Esophagus squamous epithelium (tissue), 5 donors: ENCODE results near the gene AFAP1L2. TPM values are rescaled to one million over a fixed set of nuclear protein-coding genes. Genes with fewer than 3 reads are reported as not detected.
A peak's percentile ranks its signal among the peaks of the same experiment; 100 is the strongest.
"Not testable (repeated sequence)": the region's sequence is repeated elsewhere in the genome, so short reads cannot be mapped to it uniquely, and the experiment has no call there.

Experiments used
- DNase-seq: peaks from one replicate; lab custom pipeline; 2025; lab: John Stamatoyannopoulos, UW
- H3K27ac ChIP-seq, 4 donors: fragments of 200-600 bp; sonication (generic); one replicate each; pipeline ENCODE4 v1.5.1; 2016 to 2019; ENCODE audit warnings: mild to moderate bottlenecking in 1 of 4
- H3K27me3 ChIP-seq, 4 donors: fragments of 200-600 bp; sonication (generic); 1 replicate in 3 of 4; 2 replicates in 1 of 4; pipeline versions ENCODE4 v1.5.1 to v1.6.0; 2017 to 2021; ENCODE audit warnings: antibody characterized with exemption in 1 of 4
- H3K36me3 ChIP-seq, 3 donors: fragments of 200-600 bp; sonication (generic); one replicate each; pipeline ENCODE4 v1.5.1; 2016 to 2019
- H3K4me1 ChIP-seq, 3 donors: fragments of 200-600 bp; sonication (generic); one replicate each; pipeline ENCODE4 v1.5.1; 2017 to 2019
- H3K4me3 ChIP-seq, 4 donors: fragments of 200-600 bp; sonication (generic); 1 replicate in 3 of 4; 2 replicates in 1 of 4; pipeline ENCODE4 v1.5.1; 2016 to 2019; ENCODE audit warnings: mild to moderate bottlenecking in 2 of 4, moderate library complexity in 1 of 4
- H3K9me3 ChIP-seq, 3 donors: fragments of 200-600 bp; sonication (generic); one replicate each; pipeline ENCODE4 v1.5.1; 2016 to 2019
- POLR2A ChIP-seq, 4 donors: fragments of 450-650 bp; IDR thresholded peaks; one replicate each; pipeline ENCODE4 v1.6.1; 2017; ENCODE audit warnings: antibody characterized with exemption in 4 of 4, mild to moderate bottlenecking in 4 of 4, moderate library complexity in 3 of 4
- WGBS, 2 donors: methylation state at CpG; one replicate each; pipeline ENCODE4 v1.1.5; 2018; 5-methylcytosine and 5-hydroxymethylcytosine counted together
- intact Hi-C: fragments of 100-400 bp; cut with DNase I; formaldehyde crosslinking; loops from one replicate; pipeline ENCODE4 v1.15.0; 2022
- total RNA-seq, 4 donors: library from RNA; depleted of rRNA; stranded (reverse); fragments of >200 nt; gene quantifications; one replicate each; pipeline ENCODE4 v1.1.0, GENCODE V29; 2016
- TF ChIP-seq, protein P1 (sequence below), 6 experiments: fragments of 450-650 bp in 4 of 6; fragments of 200-600 bp in 2 of 6; sonication (generic) in 2 of 6; IDR thresholded peaks; one replicate each; pipeline ENCODE4 v1.5.1; 2016 to 2019; ENCODE audit warnings: antibody characterized with exemption in 6 of 6, mild to moderate bottlenecking in 4 of 6, moderate library complexity in 4 of 6
- donor health status: DM: yes; HTN: yes; CAD: no.

The AFAP1L2 gene
- total RNA-seq, 4 donors from 2014 or later, result 9.8 to 15.5 (median 11.8) TPM

DNA sequence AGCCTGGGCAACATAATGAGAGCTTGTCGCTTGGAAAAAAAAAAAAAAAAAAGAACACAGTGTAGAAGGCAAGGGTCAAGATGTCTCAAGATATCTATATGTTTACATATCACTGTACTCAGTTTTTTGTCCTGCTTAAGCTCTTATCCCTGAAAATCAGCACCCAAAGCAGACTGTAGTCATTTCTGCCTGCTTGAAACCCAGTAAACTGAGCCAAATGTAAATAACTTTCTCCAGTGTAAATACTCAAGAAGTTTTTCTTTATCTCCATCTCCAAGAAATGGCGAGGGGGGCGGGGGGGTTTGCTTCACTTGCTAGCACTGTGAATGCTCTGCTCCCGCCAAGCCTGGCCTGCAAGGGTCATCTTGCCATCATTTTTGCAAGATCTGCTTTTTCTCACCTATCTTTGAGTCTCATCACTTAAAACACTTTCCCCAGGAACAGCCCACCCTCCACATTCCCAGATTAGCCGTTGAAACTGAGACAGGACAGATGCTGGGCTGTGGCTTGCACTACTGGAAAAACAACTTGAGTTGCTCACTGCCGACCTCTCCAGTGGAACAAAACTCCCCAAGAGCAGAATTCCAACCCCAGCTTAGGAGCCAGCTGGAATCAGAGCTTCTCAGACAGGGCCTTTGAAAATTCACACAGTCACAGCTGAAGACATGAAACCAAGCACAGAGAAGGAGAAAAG is 54.6 kb downstream of the AFAP1L2 start:
- intact Hi-C loops, result no loop called here
- Histone ChIP-seq H3K4me1 (peaks cover 9 to 23% (median 9%) of the 10 kb centered on the region in 3 donors), H3K4me3 (no peak overlapping the region), H3K36me3 (no peaks in the 10 kb centered on the region), H3K27me3 (no peaks in the 10 kb centered on the region), H3K27ac (peak overlapping the region in 3 of 4 donors; percentile 40 to 57 (median 47)), H3K9me3 (no peaks in the 10 kb centered on the region)
- no peak for DNase-seq
- TF ChIP-seq, protein P1, sequence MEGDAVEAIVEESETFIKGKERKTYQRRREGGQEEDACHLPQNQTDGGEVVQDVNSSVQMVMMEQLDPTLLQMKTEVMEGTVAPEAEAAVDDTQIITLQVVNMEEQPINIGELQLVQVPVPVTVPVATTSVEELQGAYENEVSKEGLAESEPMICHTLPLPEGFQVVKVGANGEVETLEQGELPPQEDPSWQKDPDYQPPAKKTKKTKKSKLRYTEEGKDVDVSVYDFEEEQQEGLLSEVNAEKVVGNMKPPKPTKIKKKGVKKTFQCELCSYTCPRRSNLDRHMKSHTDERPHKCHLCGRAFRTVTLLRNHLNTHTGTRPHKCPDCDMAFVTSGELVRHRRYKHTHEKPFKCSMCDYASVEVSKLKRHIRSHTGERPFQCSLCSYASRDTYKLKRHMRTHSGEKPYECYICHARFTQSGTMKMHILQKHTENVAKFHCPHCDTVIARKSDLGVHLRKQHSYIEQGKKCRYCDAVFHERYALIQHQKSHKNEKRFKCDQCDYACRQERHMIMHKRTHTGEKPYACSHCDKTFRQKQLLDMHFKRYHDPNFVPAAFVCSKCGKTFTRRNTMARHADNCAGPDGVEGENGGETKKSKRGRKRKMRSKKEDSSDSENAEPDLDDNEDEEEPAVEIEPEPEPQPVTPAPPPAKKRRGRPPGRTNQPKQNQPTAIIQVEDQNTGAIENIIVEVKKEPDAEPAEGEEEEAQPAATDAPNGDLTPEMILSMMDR (IDR thresholded peaks at IDR 0.05), result no peak
- no peak for TF ChIP-seq POLR2A (IDR thresholded peaks at IDR 0.05)
- WGBS, 2 donors, result 58 to 61% methylated on average over 5 of the region's 6 CpGs

DNA sequence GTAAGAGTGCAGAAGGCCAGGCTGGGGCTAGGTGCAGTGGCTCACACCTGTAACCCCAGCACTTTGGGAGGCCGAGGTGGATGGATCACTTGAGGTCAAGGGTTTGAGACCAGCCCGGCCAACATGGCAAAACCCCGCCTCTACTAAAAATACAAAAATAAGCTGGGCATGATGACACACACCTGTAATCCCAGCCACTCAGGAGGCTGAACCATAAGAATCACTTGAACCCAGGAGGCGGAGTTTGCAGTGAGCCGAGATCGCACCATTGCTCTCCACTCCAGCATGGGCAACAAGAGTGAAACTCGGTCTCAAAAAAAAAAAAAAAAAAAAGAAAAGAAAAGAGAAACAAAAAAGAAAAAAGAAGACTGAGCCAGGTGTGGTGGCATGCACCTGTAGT is 55.2 kb downstream of the AFAP1L2 start:
- H3K9me3 ChIP-seq, H3K36me3 ChIP-seq, H3K4me3 ChIP-seq, intact Hi-C loops, DNase-seq, H3K27me3 ChIP-seq: not testable (repeated sequence)
- Histone ChIP-seq H3K4me1 (peaks cover 9 to 27% (median 9%) of the 10 kb centered on the region in 3 donors), H3K27ac (peak overlapping the region in 1 of 4 donors; percentile 47)
- 89 to 91% methylated on average over 4 to 6 of the region's 7 CpGs for WGBS, 2 donors

DNA sequence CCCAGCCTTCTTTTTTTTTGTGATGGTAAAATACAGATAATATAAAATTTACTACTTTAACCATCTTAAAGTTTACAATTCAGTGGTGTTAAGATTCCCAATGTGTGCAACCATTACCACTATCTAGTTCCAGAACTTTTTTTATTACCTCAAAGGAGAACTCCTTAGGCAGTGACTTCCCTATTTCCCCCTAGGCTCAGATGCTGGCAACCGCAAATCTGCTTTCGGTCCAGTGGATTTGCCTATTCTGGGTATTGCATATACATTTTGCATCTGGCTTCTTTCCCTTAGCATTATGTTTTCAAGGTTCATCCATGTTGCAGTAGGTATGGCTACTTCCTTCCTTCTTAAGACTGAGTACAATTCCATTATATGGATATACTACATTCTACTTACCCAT is 56.5 kb downstream of the AFAP1L2 start:
- TF ChIP-seq, protein P1 (IDR thresholded peaks at IDR 0.05), result no peak
- no peak for TF ChIP-seq POLR2A (IDR thresholded peaks at IDR 0.05)
- H3K36me3 ChIP-seq, result no peaks in the 10 kb centered on the region
- WGBS, 2 donors, result 88 to 92% methylated on average over 2 of the region's 2 CpGs
- H3K9me3 ChIP-seq, result no peaks in the 10 kb centered on the region
- DNase-seq, result no peak
- no peak overlapping the region for H3K27ac ChIP-seq
- H3K4me3 ChIP-seq, result no peak overlapping the region
- H3K27me3 ChIP-seq, result no peaks in the 10 kb centered on the region
- intact Hi-C loops, result no loop called here
- H3K4me1 ChIP-seq, result peaks cover 9 to 38% (median 13%) of the 10 kb centered on the region in 3 donors

DNA sequence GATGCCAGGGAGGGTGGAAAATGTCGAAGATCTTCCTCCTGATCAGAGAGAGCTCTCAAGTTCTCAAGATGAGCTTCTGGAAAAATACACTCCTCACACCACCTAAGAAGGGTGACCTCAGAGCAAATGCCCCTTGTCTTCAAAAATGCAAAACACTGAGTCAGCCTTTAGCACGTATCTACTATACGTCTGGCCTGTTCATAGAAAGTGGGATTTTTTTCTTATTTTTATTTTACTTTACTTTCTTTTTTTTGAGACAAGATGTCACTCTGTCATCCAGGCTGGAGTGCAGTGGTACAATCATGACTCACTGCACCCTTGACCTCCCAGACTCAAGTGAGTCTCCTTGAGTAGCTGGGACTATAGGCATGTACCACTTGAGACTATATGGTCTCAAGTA is 57.1 kb downstream of the AFAP1L2 start:
- Histone ChIP-seq H3K4me1 (peaks cover 9 to 38% (median 13%) of the 10 kb centered on the region in 3 donors), H3K27me3 (no peaks in the 10 kb centered on the region), H3K9me3 (no peaks in the 10 kb centered on the region), H3K36me3 (no peaks in the 10 kb centered on the region), H3K4me3 (no peak overlapping the region), H3K27ac (peak overlapping the region in 1 of 4 donors; percentile 25)
- DNase-seq, result no peak
- WGBS, 2 donors, result 55 to 81% methylated on average over 3 of the region's 3 CpGs
- TF ChIP-seq POLR2A (IDR thresholded peaks at IDR 0.05), result no peak
- TF ChIP-seq, protein P1 (IDR thresholded peaks at IDR 0.05), result no peak
- intact Hi-C loops, result no loop called here

DNA sequence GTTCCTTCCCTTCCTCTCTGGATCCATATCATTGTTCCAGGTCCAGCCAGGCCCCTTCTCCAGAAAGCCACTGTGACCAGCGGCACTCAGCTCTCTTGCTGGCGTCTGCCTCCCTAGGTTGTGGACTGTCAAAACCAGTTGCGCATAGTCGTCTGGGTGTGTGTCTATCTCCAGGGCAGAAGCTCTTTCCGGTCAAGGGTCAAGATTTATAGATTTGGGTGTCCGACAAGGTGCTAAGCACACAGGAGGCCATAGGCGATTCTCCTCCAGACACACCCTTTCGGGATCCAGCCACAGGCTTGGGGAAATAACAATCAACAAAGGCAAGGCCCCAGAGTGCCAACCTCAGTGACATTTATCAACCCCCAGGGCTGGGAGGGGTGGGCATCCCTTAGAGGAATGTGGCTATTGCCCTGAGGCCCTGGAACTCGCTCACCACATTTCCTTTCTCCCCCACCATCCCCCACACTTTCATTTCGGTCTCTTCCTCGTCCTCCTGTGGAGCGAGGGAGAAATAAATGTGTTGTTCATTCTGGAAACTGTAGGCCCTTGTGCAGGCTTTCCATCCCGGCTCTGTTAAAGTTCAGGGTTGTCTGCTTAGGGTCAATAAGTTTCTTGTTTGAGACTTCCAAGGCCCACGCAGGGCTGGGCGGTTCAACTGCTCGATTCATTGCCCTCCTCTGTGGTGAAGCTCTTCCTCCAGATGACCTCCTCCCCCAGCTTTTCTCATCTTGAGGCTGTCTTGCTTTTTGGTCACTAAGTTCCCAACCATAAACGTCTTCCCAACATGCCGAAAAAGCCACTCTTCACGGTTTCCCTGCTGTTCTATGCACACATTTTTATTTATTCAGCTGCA is 57.9 kb downstream of the AFAP1L2 start:
- peak overlapping the region in 1 of 4 donors; percentile 25 for H3K27ac ChIP-seq
- DNase-seq, result no peak
- 75 to 80% methylated on average over 15 of the region's 19 CpGs for WGBS, 2 donors
- H3K4me3 ChIP-seq, result no peak overlapping the region
- H3K36me3 ChIP-seq, result no peaks in the 10 kb centered on the region
- H3K9me3 ChIP-seq, result no peaks in the 10 kb centered on the region
- intact Hi-C loops, result no loop called here
- peaks cover 9 to 36% (median 13%) of the 10 kb centered on the region in 3 donors for H3K4me1 ChIP-seq
- no peak for TF ChIP-seq POLR2A (IDR thresholded peaks at IDR 0.05)
- TF ChIP-seq, protein P1 (IDR thresholded peaks at IDR 0.05), result no peak
- H3K27me3 ChIP-seq, result no peaks in the 10 kb centered on the region
